ENCODE measurements around the gene TACR2.

TACR2 gene

GRCh38 chr10:69384320-69384719 lies 32.4 kb downstream of the TACR2 start:
- H3K9ac ChIP-seq (ENCODE audit: low read length) = no peak overlapping the region
- no peaks in the 10 kb centered on the region for H3K9me3 ChIP-seq (ENCODE audit: insufficient read depth, low read length)
- H3K9me2 ChIP-seq (replicated peaks; ENCODE audit: insufficient read depth, low read length) = no peaks in the 10 kb centered on the region
- H3K27ac ChIP-seq (ENCODE audit: low read depth, low read length) = no peak overlapping the region
- no peak overlapping the region for H3K4me2 ChIP-seq (ENCODE audit: low read depth, low read length, poor library complexity, severe bottlenecking)
- no peak for TF ChIP-seq CTCF (IDR thresholded peaks at IDR 0.05; ENCODE audit: insufficient read depth, low read length, poor library complexity, severe bottlenecking)
- TF ChIP-seq EZH2phosphoT487 (conservative IDR thresholded peaks at IDR 0.05; ENCODE audit: low read length) = no peak
- 0 out of 2 replicates have a peak, but pooled peaks cover 4% of the 10 kb centered on the region for H3K36me3 ChIP-seq (ENCODE audit: low read length)
- no peaks in the 10 kb centered on the region for H3F3A ChIP-seq (ENCODE audit: insufficient read depth)
- H3K4me3 ChIP-seq (ENCODE audit: insufficient read depth, low read length, poor library complexity, severe bottlenecking) = no peak overlapping the region
- no peaks in the 10 kb centered on the region for H4K20me1 ChIP-seq (ENCODE audit: low read depth, low read length)
- no peaks in the 10 kb centered on the region for H3K79me2 ChIP-seq (ENCODE audit: insufficient read depth, low read length)
- H3K27me3 ChIP-seq (ENCODE audit: low read length) = no peaks in the 10 kb centered on the region
- H2AFZ ChIP-seq (ENCODE audit: low read depth, low read length, severe bottlenecking) = no peak overlapping the region

- Histone ChIP-seq H3K79me2 (ENCODE audit: insufficient read depth, low read length) (no peaks in the 10 kb centered on the region), H2AFZ (ENCODE audit: low read depth, low read length, severe bottlenecking) (no peak overlapping the region), H3F3A (ENCODE audit: insufficient read depth) (no peaks in the 10 kb centered on the region), H3K4me3 (ENCODE audit: insufficient read depth, low read length, poor library complexity, severe bottlenecking) (no peak overlapping the region), H3K9ac (ENCODE audit: low read length) (no peak overlapping the region), H3K27me3 (ENCODE audit: low read length) (no peaks in the 10 kb centered on the region), H3K4me2 (ENCODE audit: low read depth, low read length, poor library complexity, severe bottlenecking) (no peak overlapping the region), H4K20me1 (ENCODE audit: low read depth, low read length) (no peaks in the 10 kb centered on the region), H3K36me3 (ENCODE audit: low read length) (0 out of 2 replicates have a peak, but pooled peaks cover 3% of the 10 kb centered on the region), H3K9me3 (ENCODE audit: insufficient read depth, low read length) (no peaks in the 10 kb centered on the region), H3K27ac (ENCODE audit: low read depth, low read length) (no peak overlapping the region), H3K9me2 (replicated peaks; ENCODE audit: insufficient read depth, low read length) (no peaks in the 10 kb centered on the region)
- TF ChIP-seq EZH2phosphoT487 (conservative IDR thresholded peaks at IDR 0.05; ENCODE audit: low read length) (no peak), CTCF (IDR thresholded peaks at IDR 0.05; ENCODE audit: insufficient read depth, low read length, poor library complexity, severe bottlenecking) (no peak)
These were observed 33.2 kb downstream of the TACR2 start for GRCh38 chr10:69383558-69383957.

- H3K27ac ChIP-seq (ENCODE audit: low read depth, low read length) = no peak overlapping the region
- H3K4me3 ChIP-seq (ENCODE audit: insufficient read depth, low read length, poor library complexity, severe bottlenecking) = no peak overlapping the region
- no peaks in the 10 kb centered on the region for H3K27me3 ChIP-seq (ENCODE audit: low read length)
- H3K9me3 ChIP-seq (ENCODE audit: insufficient read depth, low read length) = no peaks in the 10 kb centered on the region
- H3K9me2 ChIP-seq (replicated peaks; ENCODE audit: insufficient read depth, low read length) = no peaks in the 10 kb centered on the region
- H2AFZ ChIP-seq (ENCODE audit: low read depth, low read length, severe bottlenecking) = no peak overlapping the region
- peaks cover 3% of the 10 kb centered on the region; the same call in 1 of the 2 replicates for H3K36me3 ChIP-seq (ENCODE audit: low read length)
- no peak overlapping the region for H3K4me2 ChIP-seq (ENCODE audit: low read depth, low read length, poor library complexity, severe bottlenecking)
- no peak overlapping the region for H3K9ac ChIP-seq (ENCODE audit: low read length)
- H3K79me2 ChIP-seq (ENCODE audit: insufficient read depth, low read length) = no peaks in the 10 kb centered on the region
- no peak for TF ChIP-seq CTCF (IDR thresholded peaks at IDR 0.05; ENCODE audit: insufficient read depth, low read length, poor library complexity, severe bottlenecking)
- TF ChIP-seq EZH2phosphoT487 (conservative IDR thresholded peaks at IDR 0.05; ENCODE audit: low read length) = no peak
- H4K20me1 ChIP-seq (ENCODE audit: low read depth, low read length) = no peaks in the 10 kb centered on the region
- no peaks in the 10 kb centered on the region for H3F3A ChIP-seq (ENCODE audit: insufficient read depth)
These were observed 34.2 kb downstream of the TACR2 start for GRCh38 chr10:69382382-69383117.

Measured in SU-DHL-6 (cell line).